Activated CD8-positive, alpha-beta memory T cell treated with anti-CD3 and anti-CD28 coated beads, Interleukin-2, amount 50 U/mL, for 4 hours (primary cell): ENCODE measurements around the gene TSPAN14.

Experiments
- DNase-seq: peaks from one replicate; pipeline ENCODE4 v3.0.0-alpha.2; 2020

Gene TSPAN14

DNA sequence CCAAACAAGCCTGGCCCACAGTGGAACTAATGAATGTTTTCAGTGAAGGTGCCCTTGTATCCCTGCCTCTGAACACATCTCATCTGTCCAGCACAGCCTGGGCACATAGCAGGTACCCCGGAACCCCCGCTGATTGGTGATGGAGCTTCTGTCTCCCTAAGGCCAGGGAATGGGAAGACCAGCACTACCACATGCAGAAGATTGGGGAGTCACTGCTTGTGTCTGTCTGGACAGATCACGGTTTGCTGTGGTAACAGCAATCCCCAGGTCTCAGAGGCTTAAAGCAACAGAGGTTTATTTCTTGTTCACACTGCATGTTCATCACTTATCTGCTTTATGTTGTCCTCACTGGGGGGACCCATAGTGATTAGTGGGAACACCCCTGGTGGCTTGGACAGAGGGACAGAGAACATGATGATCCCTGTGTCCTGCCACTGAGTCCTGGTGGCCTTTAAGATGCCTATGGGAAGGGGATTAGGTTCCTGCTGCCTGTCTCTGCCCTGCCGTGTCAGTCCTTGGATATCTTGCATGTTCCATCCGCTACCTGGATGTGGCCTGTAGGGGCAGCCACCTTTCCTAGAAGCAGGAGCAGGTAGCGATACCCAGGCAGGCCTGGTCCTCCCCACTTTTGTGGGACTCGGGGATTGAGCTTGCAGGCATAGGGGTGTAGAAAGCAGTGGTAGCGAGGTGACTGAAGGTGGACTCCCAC, 3.6 kb downstream of the TSPAN14 start:
- DNase-seq: no peak

DNA sequence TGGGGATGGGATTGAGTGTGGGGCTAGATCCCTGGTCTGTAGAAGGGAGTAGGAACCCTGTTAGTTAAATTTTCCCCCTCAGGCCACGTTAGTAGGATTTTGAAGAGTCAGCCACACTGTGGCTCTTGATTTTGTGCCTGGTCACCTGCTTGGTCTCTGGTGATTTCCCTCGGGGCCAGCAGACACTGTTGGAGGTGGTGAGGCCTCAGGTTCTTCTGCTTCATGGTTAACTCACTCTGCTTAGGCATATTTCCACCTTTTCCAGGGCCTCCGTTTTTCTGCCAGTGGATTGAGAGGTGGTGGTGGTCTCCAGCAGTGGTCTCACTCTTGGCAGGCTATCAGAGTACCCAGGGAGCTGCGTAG, 4.1 kb downstream of the TSPAN14 start:
- no peak for DNase-seq

- no peak for DNase-seq
These were observed 4.5 kb downstream of the TSPAN14 start for GRCh38 chr10:80458638-80459037.

GRCh38 chr10:80459047-80459865, 5.1 kb downstream of the TSPAN14 start:
- peak; percentile 62 for DNase-seq

GRCh38 chr10:80460399-80461207, 6.5 kb downstream of the TSPAN14 start:
- DNase-seq: no peak

DNA sequence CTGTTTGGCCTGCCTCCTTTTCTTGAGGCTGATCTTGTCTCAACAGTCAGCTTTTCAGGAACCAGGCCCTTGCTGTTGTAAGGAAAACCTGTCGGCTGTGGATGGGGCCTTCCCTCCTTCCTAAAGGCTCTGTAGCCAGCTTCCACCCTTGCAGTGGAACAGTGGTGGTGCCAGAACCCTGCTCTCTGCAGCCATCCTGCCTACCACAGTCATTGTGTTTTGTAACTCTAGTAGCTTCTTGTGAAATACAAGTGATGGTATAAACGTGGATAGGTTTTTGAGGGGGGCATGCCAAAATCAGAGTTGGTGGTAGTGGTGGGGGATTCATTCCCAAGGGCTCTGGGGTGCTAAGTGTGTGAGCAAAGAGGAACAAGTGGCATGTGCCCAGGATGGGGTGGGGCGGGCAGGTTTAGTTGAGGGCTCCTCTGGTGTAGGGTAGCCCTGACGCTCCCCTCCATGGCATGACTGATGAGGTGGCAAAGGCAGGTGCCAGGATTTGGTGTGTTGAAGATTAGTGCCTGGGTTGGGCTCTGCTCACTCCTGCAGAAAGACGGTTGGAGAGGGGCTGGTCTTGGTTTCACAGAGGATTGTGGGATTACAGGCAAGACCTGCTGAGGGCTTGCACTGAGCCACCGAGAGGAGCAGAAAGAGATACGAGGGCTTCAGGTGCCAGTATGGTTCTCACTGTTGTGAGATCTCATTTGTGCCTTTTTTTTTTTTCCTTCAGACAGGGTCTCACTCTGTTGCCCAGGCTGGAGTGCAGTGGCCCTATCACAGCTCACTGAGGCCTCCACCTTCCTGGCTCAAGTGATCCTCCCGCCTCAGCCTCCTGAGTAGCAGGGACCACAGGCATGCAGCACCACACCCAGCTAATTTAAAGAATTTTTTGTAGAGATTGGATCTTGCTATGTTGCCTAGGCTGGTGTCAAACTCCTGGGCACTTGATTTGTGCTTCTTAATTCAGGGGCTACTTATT, 7.4 kb downstream of the TSPAN14 start:
- DNase-seq: no peak

GRCh38 chr10:80462299-80462980, 8.3 kb downstream of the TSPAN14 start:
- no peak for DNase-seq

DNA sequence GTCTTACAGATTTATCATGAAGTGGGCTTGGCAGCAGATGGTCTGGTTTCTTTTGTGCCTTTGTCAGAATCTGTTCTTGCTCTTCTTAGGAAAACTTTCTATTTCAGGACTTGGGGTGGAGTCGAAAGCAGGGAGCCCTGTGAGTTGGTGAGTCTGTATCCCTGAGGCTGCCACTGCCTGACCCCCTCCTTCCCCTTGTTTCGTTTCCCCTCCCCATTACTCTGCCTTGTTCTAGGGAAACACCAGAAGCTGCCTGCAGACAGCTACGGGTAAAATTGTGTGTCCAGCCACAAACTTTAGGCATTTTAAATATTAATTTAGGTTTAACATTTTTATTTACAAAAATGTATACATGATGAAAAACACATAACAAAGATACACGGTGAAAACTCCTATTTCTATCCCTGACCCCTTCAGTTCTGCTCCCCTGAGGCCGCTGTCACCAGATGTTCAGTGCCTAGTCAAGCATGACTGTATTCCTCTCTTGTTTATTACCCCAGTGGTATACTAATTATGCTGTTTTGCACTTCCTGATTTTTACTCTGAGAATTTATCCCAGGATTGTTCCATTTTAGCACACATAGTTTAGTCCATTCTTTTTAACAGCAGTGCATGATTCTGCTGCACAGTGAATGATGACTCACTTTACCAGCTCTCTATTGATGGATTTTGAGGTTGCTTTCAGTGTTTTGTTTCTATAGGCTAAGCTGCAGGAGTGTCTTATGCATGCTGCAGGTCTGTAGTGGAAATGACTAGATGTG, 9.1 kb downstream of the TSPAN14 start:
- no peak for DNase-seq

DNA sequence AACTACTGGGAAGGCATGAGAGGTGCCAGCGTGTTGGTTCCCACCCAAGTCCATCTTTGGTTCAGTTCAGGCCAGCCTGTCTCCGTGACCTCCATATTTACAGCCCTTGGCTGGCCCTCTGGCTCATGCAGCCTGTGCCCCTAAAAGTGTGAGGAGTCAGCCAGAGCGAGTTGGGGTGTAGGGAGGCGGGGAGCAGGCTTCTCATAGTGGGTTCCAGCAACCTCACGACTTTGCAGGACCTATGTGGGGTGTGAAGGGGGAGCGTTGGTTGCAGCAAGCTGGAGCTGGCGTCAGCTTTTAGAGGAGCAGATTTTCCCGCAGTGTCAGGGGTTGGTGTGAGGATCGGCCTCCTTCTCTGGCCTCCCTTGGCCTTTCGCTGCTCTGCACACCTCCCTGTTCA, 9.8 kb downstream of the TSPAN14 start:
- DNase-seq: no peak

- no peak for DNase-seq
These were observed 10.7 kb downstream of the TSPAN14 start for GRCh38 chr10:80464557-80465450.

DNA sequence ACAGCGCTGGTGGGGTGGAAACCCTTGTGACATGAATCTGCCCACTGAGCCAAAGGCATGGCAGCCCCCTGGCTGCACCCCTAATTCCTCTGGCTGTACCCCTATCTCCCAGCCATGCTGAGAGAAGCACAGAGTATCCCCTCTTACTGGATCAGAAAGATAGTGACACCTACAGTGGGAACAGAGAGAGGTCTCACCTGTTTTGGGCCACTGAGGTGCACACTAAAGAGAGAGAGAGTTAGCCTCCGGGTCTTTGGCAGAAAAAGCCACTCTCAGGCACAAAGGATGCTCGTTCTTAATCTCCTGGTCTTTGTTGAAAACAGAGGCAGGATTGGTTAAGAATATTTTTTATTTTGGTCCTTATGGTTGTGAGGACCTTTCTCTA, 11.3 kb downstream of the TSPAN14 start:
- no peak for DNase-seq

GRCh38 chr10:80465839-80466590, 11.9 kb downstream of the TSPAN14 start:
- DNase-seq: peak; percentile 60

GRCh38 chr10:80466724-80467326, 12.7 kb downstream of the TSPAN14 start:
- no peak for DNase-seq

- peak; percentile 81 for DNase-seq
These were observed 13.9 kb downstream of the TSPAN14 start for GRCh38 chr10:80468002-80468401.

DNA sequence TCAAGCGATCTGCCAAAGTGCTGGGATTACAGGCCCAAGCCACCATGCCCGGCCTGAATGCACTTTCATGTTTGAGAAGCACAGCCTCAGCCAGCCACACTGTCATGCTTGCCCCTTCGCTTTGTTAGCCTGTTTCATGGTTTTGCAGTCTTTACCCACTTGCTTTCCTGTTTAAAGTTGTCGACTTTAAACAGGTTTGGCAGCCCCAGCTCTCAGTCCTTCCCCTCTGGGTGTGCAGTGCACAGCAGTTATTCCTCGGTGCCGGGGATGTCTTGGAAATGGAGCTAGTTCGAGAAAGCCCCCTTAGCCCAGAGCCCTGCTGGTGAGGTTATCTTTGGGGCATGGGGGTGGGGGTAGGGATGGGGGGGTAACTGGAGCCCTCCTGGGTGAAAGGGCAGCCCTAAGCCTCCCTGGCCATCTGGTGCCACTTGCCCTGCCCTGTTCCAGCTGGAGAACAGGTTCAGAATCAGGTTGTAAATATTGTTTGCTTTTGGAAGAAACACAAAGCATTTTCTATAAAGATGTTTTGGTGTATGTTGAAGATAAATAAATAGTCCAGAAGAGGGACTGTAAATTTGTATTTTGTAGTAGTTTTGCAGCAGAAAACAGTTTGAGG, 14.8 kb downstream of the TSPAN14 start:
- DNase-seq: no peak

- DNase-seq: no peak
These were observed 16.2 kb downstream of the TSPAN14 start for GRCh38 chr10:80470266-80470665.

- no peak for DNase-seq
These were observed 16.9 kb downstream of the TSPAN14 start for GRCh38 chr10:80471001-80471400.

DNA sequence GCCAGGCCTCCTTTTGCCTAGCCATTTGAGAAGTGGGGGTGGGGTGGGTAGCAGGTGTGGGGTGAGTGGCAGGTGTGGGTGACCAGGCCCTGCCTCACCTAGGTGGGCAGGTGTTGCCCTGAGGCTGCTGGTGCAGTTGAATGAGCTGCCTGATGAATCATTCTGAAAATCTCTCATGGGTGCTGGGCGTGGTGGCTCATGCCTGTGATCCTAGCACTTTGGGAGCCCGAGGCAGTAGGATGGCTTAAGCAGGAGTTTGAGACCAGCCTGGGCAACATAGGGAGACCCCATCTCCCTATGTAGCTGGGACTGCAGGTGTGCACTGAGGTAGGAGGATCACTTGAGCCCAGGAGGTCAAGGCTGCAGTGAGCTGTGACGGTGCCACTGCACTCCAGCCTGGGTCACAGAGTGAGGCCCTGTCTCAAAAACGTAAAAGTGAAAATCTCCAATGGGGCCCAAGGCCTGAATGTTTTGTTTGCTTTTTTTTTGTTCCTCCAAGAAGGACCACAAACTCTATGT, 17.7 kb downstream of the TSPAN14 start:
- no peak for DNase-seq
